OCI-LY7 (cell line): ENCODE data around the gene OASL. TPM values are rescaled to one million over a fixed set of nuclear protein-coding genes. Genes with fewer than 3 reads are reported as not detected.

Experiments used
- BruUV-seq: library from RNA; stranded (reverse); fragments of 400-500 nt; replicated peaks from 2 replicates; lab custom pipeline; 2021; lab: Mats Ljungman, UMichigan
- CTCF ChIA-PET: fragments of 300-600 bp; sonication (Branson Sonifier 250); formaldehyde crosslinking; loops from one replicate; lab custom pipeline; 2022; ENCODE audit warnings: antibody characterized with exemption; ENCODE audit not compliant: unreplicated experiment; lab: Charles Lee
- POLR2A ChIA-PET: fragments of 300-600 bp; sonication (Branson Sonifier 250); formaldehyde crosslinking; loops from one replicate; lab custom pipeline; 2022; ENCODE audit warnings: antibody characterized with exemption; lab: Charles Lee
- DNase-seq: peaks from one replicate; pipeline ENCODE4 v3.0.0-alpha.2; 2015; ENCODE audit warnings: low spot score
- H2AFZ ChIP-seq: fragments of 200-600 bp; sonication (generic), shearing (Covaris generic); 2 replicates; pipeline ENCODE4 v1.6.1; 2014; ENCODE audit warnings: mild to moderate bottlenecking, antibody characterized with exemption, low read length, moderate library complexity
- H3K27ac ChIP-seq: fragments of 200-600 bp; sonication (generic); 2 replicates; pipeline ENCODE4 v1.5.1; 2014; ENCODE audit warnings: mixed run types, low read depth, mild to moderate bottlenecking, moderate library complexity, low read length, inconsistent platforms; ENCODE audit not compliant: poor library complexity, severe bottlenecking
- H3K36me3 ChIP-seq: fragments of 200-600 bp; sonication (generic); 2 replicates; pipeline ENCODE4 v1.6.1; 2014; ENCODE audit warnings: mild to moderate bottlenecking, antibody characterized with exemption, low read length, moderate library complexity, mixed read lengths; ENCODE audit not compliant: insufficient read depth
- H3K4me1 ChIP-seq: fragments of 200-600 bp; sonication (generic); 2 replicates; pipeline ENCODE4 v1.5.1; 2014; ENCODE audit warnings: mild to moderate bottlenecking, low read length; ENCODE audit not compliant: insufficient read depth, poor library complexity, severe bottlenecking
- H3K4me2 ChIP-seq: fragments of 200-600 bp; sonication (generic); 2 replicates; pipeline ENCODE4 v1.6.1; 2014; ENCODE audit warnings: mild to moderate bottlenecking, low read length
- H3K4me3 ChIP-seq: fragments of 200-600 bp; sonication (generic); 2 replicates; pipeline ENCODE4 v1.5.1; 2014; ENCODE audit warnings: mild to moderate bottlenecking, low read depth, low read length; ENCODE audit not compliant: poor library complexity, severe bottlenecking
- H3K79me2 ChIP-seq: fragments of 200-600 bp; sonication (generic); 2 replicates; pipeline ENCODE4 v1.6.1; 2016; ENCODE audit warnings: low read depth, mild to moderate bottlenecking, low read length, moderate library complexity, mixed read lengths; ENCODE audit not compliant: insufficient read depth
- H3K9me2 ChIP-seq: fragments of 200-600 bp; sonication (generic); 2 replicates; pipeline ENCODE4 v1.6.1; 2016; ENCODE audit warnings: mild to moderate bottlenecking, low read length, mixed read lengths; ENCODE audit not compliant: insufficient read depth
- H3K9me3 ChIP-seq: fragments of 200-600 bp; sonication (generic); 2 replicates; pipeline ENCODE4 v1.6.1; 2014; ENCODE audit warnings: mild to moderate bottlenecking, mixed run types, low read length, mixed read lengths
- H4K20me1 ChIP-seq: fragments of 200-600 bp; sonication (generic); 2 replicates; pipeline ENCODE4 v1.6.1; 2014; ENCODE audit warnings: mild to moderate bottlenecking, antibody characterized with exemption, low read length, moderate library complexity, mixed read lengths; ENCODE audit not compliant: insufficient read depth
- EZH2phosphoT487 ChIP-seq: fragments of 200-600 bp; sonication (generic); IDR thresholded peaks from 2 replicates; pipeline ENCODE4 v1.6.1; 2018; ENCODE audit warnings: low read depth, borderline replicate concordance, mild to moderate bottlenecking, mixed run types, antibody characterized with exemption, low read length, moderate library complexity, mixed read lengths
- intact Hi-C: fragments of 100-400 bp; cut with micrococcal nuclease; formaldehyde crosslinking; loops from one replicate; pipeline ENCODE4 v1.10.0; 2022; ENCODE audit not compliant: unreplicated experiment
- total RNA-seq, 2 experiments: library from RNA; depleted of rRNA in 1 of 2; stranded (reverse); fragments of >200 nt in 1 of 2; shearing (Covaris generic) in 1 of 2; gene quantifications; 2 replicates each; pipeline ENCODE4 v1.2.3, GENCODE V29; 2014 to 2022
- TF ChIP-seq, protein P1 (sequence below): fragments of 200-600 bp; sonication (generic); conservative IDR thresholded peaks from 2 replicates; pipeline ENCODE4 v1.5.1; 2014; ENCODE audit warnings: mild to moderate bottlenecking, antibody characterized with exemption, low read length, moderate library complexity, mixed read lengths

Gene OASL
- total RNA-seq, 2 experiments from 2014 or later, result 0.09 to 0.25 TPM

DNA sequence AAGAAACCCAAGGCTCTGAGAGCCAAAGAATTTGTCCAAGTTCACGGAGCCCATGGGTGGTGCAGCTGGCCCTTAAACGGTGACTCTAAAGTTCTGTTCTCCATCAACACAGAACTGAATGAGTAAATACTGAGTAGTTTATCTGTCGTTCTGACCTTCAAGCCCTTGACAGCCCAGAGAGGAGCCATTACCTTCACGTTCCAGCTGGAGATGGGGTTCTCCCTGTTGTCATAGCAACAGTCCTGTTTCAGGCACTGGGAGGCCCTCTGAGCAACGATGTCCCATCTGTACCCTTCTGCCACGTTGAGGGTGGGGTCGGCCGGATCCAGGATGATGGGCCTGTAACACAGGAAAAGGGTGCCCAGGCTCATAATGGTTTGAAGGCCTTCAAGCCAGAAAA is 15.2 kb downstream of the OASL start:
- no peak for DNase-seq
- ChIA-PET CTCF (no interaction called here), POLR2A (interaction anchor here (0.6 kb wide), 1 partner anchor 262 kb away, joined by 4 read pairs; no protein-coding TSS in a partner anchor)

DNA sequence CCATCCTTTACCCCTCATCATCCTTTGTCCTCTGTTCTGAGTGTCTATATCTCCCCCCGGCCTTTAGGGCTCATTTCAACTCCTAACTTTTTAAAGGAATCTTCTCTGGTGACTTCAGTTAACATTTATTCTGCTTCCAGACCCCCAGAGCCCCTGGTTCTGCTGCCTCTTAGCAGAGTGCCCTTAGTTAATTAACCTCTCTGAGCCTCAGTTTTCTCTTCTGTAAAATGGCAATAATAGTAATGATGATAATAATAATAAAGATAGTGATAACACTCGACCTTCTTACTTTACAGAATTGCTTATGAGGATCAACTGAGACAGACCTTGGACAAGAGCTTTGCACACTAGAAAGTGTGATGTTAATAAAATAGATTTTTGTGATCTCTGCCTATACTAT is 16.3 kb downstream of the OASL start:
- no peak overlapping the region for H3K4me2 ChIP-seq
- POLR2A ChIA-PET, result no interaction called here

More for the DNA sequence above, 15.2 kb downstream of the OASL start:
- intact Hi-C loops, result no loop called here
- no TSS peak for BruUV-seq
- H3K9me3 ChIP-seq, result no peaks in the 10 kb centered on the region
- H3K27ac ChIP-seq, result no peak overlapping the region
- no peaks in the 10 kb centered on the region for H4K20me1 ChIP-seq
- no peak overlapping the region for H3K4me3 ChIP-seq
- H3K4me1 ChIP-seq, result no peaks in the 10 kb centered on the region
- no peak overlapping the region for H2AFZ ChIP-seq
- H3K79me2 ChIP-seq, result no peaks in the 10 kb centered on the region
- H3K36me3 ChIP-seq, result no peaks in the 10 kb centered on the region
- H3K4me2 ChIP-seq, result no peak overlapping the region
- H3K9me2 ChIP-seq, result no peaks in the 10 kb centered on the region
- no peak for TF ChIP-seq EZH2phosphoT487
- TF ChIP-seq, protein P1, sequence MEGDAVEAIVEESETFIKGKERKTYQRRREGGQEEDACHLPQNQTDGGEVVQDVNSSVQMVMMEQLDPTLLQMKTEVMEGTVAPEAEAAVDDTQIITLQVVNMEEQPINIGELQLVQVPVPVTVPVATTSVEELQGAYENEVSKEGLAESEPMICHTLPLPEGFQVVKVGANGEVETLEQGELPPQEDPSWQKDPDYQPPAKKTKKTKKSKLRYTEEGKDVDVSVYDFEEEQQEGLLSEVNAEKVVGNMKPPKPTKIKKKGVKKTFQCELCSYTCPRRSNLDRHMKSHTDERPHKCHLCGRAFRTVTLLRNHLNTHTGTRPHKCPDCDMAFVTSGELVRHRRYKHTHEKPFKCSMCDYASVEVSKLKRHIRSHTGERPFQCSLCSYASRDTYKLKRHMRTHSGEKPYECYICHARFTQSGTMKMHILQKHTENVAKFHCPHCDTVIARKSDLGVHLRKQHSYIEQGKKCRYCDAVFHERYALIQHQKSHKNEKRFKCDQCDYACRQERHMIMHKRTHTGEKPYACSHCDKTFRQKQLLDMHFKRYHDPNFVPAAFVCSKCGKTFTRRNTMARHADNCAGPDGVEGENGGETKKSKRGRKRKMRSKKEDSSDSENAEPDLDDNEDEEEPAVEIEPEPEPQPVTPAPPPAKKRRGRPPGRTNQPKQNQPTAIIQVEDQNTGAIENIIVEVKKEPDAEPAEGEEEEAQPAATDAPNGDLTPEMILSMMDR, result no peak

DNA sequence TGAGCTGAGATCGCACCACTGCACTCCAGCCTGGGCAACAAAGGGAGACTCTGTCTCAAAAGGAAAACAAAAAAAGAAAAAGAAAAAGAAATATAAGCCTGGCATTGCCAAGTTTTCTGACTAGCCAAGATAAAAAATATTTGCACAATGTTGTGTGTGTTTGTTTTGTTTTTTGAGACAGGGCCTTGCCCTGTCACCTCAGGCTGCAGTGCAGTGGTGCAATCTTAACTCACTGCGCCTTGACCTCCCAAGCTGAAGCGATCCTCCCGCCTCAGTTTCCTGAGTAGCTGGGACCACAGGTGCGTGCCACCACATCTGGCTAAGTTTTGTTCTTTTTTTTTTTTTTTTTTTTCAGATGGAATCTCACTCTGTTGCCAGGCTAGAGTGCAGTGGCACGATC is 17.3 kb downstream of the OASL start:
- no peak for DNase-seq
- Histone ChIP-seq H4K20me1 (no peaks in the 10 kb centered on the region), H3K4me3 (no peak overlapping the region), H2AFZ (no peak overlapping the region), H3K27ac (no peak overlapping the region), H3K4me2 (no peak overlapping the region), H3K4me1 (no peaks in the 10 kb centered on the region), H3K9me2 (no peaks in the 10 kb centered on the region), H3K79me2 (no peaks in the 10 kb centered on the region), H3K36me3 (no peaks in the 10 kb centered on the region), H3K9me3 (no peaks in the 10 kb centered on the region)
- POLR2A ChIA-PET, result no interaction called here
- TF ChIP-seq EZH2phosphoT487, result no peak
- TF ChIP-seq, protein P1, result no peak
- no TSS peak for BruUV-seq
- intact Hi-C loops, result no loop called here
- CTCF ChIA-PET, result no interaction called here

More for the DNA sequence above, 16.3 kb downstream of the OASL start:
- TF ChIP-seq, protein P1, result no peak
- no peak for TF ChIP-seq EZH2phosphoT487
- H3K9me3 ChIP-seq, result no peaks in the 10 kb centered on the region
- no peaks in the 10 kb centered on the region for H3K36me3 ChIP-seq
- no peaks in the 10 kb centered on the region for H3K4me1 ChIP-seq
- CTCF ChIA-PET, result no interaction called here
- no peak overlapping the region for H3K4me3 ChIP-seq
- no peak for DNase-seq
- no peaks in the 10 kb centered on the region for H3K79me2 ChIP-seq
- H4K20me1 ChIP-seq, result no peaks in the 10 kb centered on the region
- H3K27ac ChIP-seq, result no peak overlapping the region
- H2AFZ ChIP-seq, result no peak overlapping the region
- H3K9me2 ChIP-seq, result no peaks in the 10 kb centered on the region
- intact Hi-C loops, result no loop called here
- no TSS peak for BruUV-seq
